Cardiac muscle cell (in vitro differentiated cells and primary cell): ENCODE measurements around the gene OTX2. TPM values are rescaled to one million over a fixed set of nuclear protein-coding genes. Genes with fewer than 3 reads are reported as not detected.

ENCODE experiments used
- DNase-seq, 2 donors: peaks; one replicate each; pipeline versions ENCODE4 v3.0.0 to v3.0.0-alpha.2; 2010 to 2017; ENCODE audit warnings: low read depth in 1 of 2, low spot score in 1 of 2
- H3K27ac ChIP-seq: fragments of 200-600 bp; sonication (generic); 2 replicates; pipeline ENCODE4 v1.5.1; 2016
- H3K27me3 ChIP-seq: fragments of 200-600 bp; sonication (generic); 2 replicates; pipeline ENCODE4 v1.6.0; 2016; ENCODE audit warnings: control low read depth
- H3K36me3 ChIP-seq: fragments of 200-600 bp; sonication (generic); 2 replicates; pipeline ENCODE4 v1.5.1; 2016; ENCODE audit warnings: control low read depth
- H3K4me1 ChIP-seq: fragments of 200-600 bp; sonication (generic); 2 replicates; pipeline ENCODE4 v1.8.1; 2017; ENCODE audit warnings: low read depth, mild to moderate bottlenecking, mixed run types
- H3K4me3 ChIP-seq: fragments of 200-600 bp; sonication (generic); 2 replicates; pipeline ENCODE4 v1.5.1; 2016; ENCODE audit warnings: mild to moderate bottlenecking
- H3K9me3 ChIP-seq: fragments of 200-600 bp; sonication (generic); 2 replicates; pipeline ENCODE4 v1.5.1; 2017; ENCODE audit warnings: low read depth, mild to moderate bottlenecking, control low read depth
- CTCF ChIP-seq: IDR thresholded peaks from 2 replicates; pipeline ENCODE4 v1.5.1; 2012; ENCODE audit warnings: low read depth, mild to moderate bottlenecking, low read length
- polyA plus RNA-seq: library from polyadenylated mRNA; unstranded; fragments of >200 nt; fragmentation: Nextera tagmentation; extraction: Ambion mirVana; gene quantifications from 2 replicates; pipeline ENCODE4 v1.2.1, GENCODE V29; 2016
- total RNA-seq: library from RNA; depleted of rRNA; stranded (reverse); fragments of >200 nt; gene quantifications from 2 replicates; pipeline ENCODE4 v1.2.3, GENCODE V29; 2016

The OTX2 gene
- total and polyA plus RNA-seq, 2 experiments from 2014 or later, result 0.64 to 7.1 TPM

DNA sequence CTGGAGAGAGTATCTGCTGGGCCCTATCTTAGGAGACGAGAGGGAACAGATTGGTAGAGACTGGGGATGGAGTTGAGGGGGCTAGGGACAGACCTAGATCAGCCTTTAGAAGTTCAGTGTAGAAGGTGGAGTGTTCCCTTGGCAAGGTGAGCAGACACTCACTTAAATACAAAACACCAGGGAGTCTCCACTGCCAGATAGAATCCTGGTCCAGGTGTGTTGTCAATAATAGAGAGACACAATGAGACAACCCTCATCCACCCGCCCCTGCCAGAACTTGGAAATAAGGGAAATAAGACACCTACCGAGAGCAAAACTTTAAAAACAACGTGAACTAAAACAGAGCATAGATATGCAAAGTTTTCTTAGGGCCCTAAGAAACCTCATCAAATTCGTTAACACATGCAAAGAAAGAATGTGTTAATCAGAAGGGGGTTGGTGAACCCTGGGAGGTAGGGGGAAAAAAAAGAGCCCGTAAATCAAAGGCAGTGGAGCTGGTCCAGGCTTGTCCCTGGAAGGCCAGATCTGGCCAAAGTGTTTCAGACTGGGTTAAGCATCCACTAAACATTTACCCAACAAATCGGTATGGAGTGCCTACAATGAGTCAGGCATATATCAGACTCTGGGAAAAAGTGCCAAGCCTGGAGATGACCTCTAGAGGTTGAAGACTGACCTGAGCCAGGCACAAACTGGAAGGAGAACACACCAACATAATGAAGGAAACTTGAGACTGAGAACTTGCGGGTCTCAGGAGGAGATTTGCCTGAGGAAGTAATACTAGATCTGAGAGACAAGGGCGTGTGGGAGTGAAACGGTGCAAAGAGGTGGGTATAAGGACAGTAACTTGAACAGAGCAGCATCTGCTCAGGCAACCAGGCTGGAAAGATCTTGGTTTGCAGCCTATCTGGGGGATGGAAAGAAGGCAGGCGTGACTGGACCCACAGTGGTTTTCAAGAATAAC is 37.0 kb upstream of the OTX2 start:
- no peak for TF ChIP-seq CTCF
- Histone ChIP-seq H3K9me3 (no peaks in the 10 kb centered on the region), H3K27ac (no peak overlapping the region), H3K27me3 (peaks cover 44% of the 10 kb centered on the region), H3K4me3 (no peak overlapping the region), H3K36me3 (no peaks in the 10 kb centered on the region), H3K4me1 (peaks cover 10% of the 10 kb centered on the region)
- DNase-seq, result no peak

DNA sequence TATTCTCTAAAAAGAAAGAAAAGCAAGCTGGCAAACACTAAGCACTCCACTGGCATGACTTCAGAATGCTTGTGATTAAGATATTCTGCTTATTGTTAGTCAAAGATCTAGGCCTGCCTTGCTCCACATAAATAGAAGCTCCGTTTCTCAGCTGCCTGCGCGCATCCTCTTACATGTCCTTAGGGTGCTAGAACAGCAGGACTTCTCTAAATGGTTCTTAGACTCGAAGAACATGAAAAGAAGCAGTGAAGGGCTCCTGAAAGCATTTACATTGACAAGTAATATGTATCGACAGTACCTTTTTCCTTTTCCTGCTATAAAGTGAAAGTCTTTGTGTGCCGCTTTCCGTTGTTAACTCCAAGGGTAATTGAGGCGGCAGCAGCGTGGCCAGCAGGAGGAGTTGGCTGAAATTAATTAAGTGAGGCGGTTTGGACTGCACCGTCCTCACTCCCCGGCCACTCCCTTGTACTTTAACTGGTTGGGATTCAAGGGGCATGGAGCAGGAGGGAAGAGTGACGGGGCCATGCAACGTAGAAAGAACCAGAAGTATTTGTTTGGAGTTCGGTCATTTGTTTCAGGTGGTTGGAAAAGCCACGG is 34.2 kb upstream of the OTX2 start:
- no peaks in the 10 kb centered on the region for H3K36me3 ChIP-seq
- peaks cover 38% of the 10 kb centered on the region for H3K27me3 ChIP-seq
- H3K9me3 ChIP-seq, result no peaks in the 10 kb centered on the region
- no peak for DNase-seq
- no peak overlapping the region for H3K27ac ChIP-seq
- H3K4me3 ChIP-seq, result no peak overlapping the region
- no peak for TF ChIP-seq CTCF
- H3K4me1 ChIP-seq, result peaks cover 10% of the 10 kb centered on the region

GRCh38 chr14:56841611-56842010 is 31.3 kb upstream of the OTX2 start:
- Histone ChIP-seq H3K4me1 (peaks cover 10% of the 10 kb centered on the region), H3K9me3 (no peaks in the 10 kb centered on the region), H3K4me3 (no peak overlapping the region), H3K36me3 (no peaks in the 10 kb centered on the region), H3K27me3 (peaks cover 21% of the 10 kb centered on the region), H3K27ac (no peak overlapping the region)
- no peak for DNase-seq
- TF ChIP-seq CTCF, result no peak

DNA sequence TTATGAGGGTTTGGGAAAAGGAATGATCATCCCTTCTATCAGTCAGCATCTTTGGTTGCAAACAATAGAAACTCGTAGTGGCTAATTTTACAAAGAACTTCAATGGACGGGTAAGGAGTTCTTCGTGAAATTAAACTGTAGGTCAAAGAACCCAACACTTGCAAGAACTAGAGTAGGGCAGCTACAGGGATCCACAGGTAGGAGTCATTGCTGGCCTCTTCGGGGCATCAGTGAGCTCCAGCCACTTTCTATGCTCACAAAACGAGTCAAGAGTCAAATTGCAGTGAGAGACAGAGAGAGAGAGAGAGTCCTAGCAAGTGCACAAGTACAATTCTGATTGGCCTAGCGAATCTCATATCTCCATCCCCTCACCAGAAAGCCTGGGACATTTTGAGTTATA is 29.9 kb upstream of the OTX2 start:
- no peak for DNase-seq
- H3K4me1 ChIP-seq, result no peaks in the 10 kb centered on the region
- no peaks in the 10 kb centered on the region for H3K36me3 ChIP-seq
- no peak overlapping the region for H3K4me3 ChIP-seq
- no peak overlapping the region for H3K27ac ChIP-seq
- H3K9me3 ChIP-seq, result no peaks in the 10 kb centered on the region
- no peak for TF ChIP-seq CTCF
- H3K27me3 ChIP-seq, result peaks cover 18% of the 10 kb centered on the region

DNA sequence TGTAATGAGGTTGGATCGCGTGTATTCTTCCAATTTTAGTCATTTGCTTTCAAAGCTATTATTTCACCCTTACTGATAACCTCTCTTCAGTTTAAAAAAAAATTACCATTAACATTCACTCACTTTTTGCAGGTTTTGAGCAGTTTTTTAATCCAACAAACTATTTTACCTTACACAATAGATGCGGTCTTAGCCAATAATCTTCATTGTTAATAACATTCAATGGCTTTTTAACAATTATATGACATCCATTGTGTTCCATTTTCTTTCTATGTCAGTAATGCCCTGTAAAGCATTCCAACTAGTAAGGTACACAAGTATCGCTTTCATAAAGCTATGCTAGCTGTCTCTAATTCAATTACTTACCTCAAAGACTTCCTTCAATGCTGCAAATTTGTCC is 18.9 kb upstream of the OTX2 start:
- no peak for DNase-seq
- Histone ChIP-seq H3K36me3 (no peaks in the 10 kb centered on the region), H3K27me3 (peaks cover 8% of the 10 kb centered on the region), H3K9me3 (no peaks in the 10 kb centered on the region), H3K4me1 (no peaks in the 10 kb centered on the region), H3K4me3 (no peak overlapping the region), H3K27ac (no peak overlapping the region)
- no peak for TF ChIP-seq CTCF
